A673 (cell line): ENCODE measurements around the gene TCEAL4. TPM values are rescaled to one million over a fixed set of nuclear protein-coding genes. Genes with fewer than 3 reads are reported as not detected.
A peak's percentile ranks its signal among the peaks of the same experiment; 100 is the strongest.

Source experiments
- BruUV-seq: library from RNA; stranded (reverse); fragments of 400-500 nt; replicated peaks from 2 replicates; lab custom pipeline; 2021; lab: Mats Ljungman, UMichigan
- CTCF ChIA-PET: fragments of 300-600 bp; sonication (Branson Sonifier 250); formaldehyde crosslinking; loops from one replicate; lab custom pipeline; 2022; ENCODE audit warnings: antibody characterized with exemption; lab: Charles Lee
- POLR2A ChIA-PET: fragments of 300-600 bp; sonication (Branson Sonifier 250); formaldehyde crosslinking; loops from one replicate; lab custom pipeline; 2022; ENCODE audit warnings: antibody characterized with exemption; ENCODE audit not compliant: low non-redundant PET; lab: Charles Lee
- DNase-seq: peaks from one replicate; pipeline ENCODE4 v3.0.0-alpha.2; 2015; ENCODE audit warnings: low spot score
- H3K27ac ChIP-seq: fragments of 200-600 bp; sonication (generic); 2 replicates; pipeline ENCODE4 v1.5.1; 2016; ENCODE audit warnings: mixed run types, low read depth, mild to moderate bottlenecking, mixed read lengths, antibody characterized with exemption, low read length; ENCODE audit not compliant: poor library complexity, severe bottlenecking
- H3K27me3 ChIP-seq: fragments of 200-600 bp; sonication (generic); replicated peaks from 2 replicates; pipeline ENCODE4 v1.6.1; 2017; ENCODE audit warnings: mixed run types, low read depth, mild to moderate bottlenecking, mixed read lengths, antibody characterized with exemption, low read length; ENCODE audit not compliant: insufficient read depth, poor library complexity
- H3K36me3 ChIP-seq: fragments of 200-600 bp; sonication (generic); 2 replicates; pipeline ENCODE4 v1.6.1; 2016; ENCODE audit warnings: mixed run types, mild to moderate bottlenecking, mixed read lengths, antibody characterized with exemption, low read length; ENCODE audit not compliant: insufficient read depth, poor library complexity, severe bottlenecking
- H3K4me1 ChIP-seq: fragments of 200-600 bp; sonication (generic); 2 replicates; pipeline ENCODE4 v1.6.1; 2017; ENCODE audit warnings: mixed run types, mild to moderate bottlenecking, mixed read lengths, antibody characterized with exemption, low read length; ENCODE audit not compliant: insufficient read depth, poor library complexity, severe bottlenecking
- H3K4me3 ChIP-seq: fragments of 200-600 bp; sonication (generic); 2 replicates; pipeline ENCODE4 v1.5.1; 2016; ENCODE audit warnings: low read depth, mixed run types, mild to moderate bottlenecking, mixed read lengths, low read length; ENCODE audit not compliant: poor library complexity, severe bottlenecking
- H3K9me3 ChIP-seq: fragments of 200-600 bp; sonication (generic); 2 replicates; pipeline ENCODE4 v1.6.1; 2016; ENCODE audit warnings: mixed run types, low read depth, mild to moderate bottlenecking, mixed read lengths, antibody characterized with exemption, low read length; ENCODE audit not compliant: poor library complexity, severe bottlenecking
- CTCF ChIP-seq: fragments of 300-800, 200-600 bp; sonication (generic); conservative IDR thresholded peaks from 2 replicates; pipeline ENCODE4 v1.5.1; 2017; ENCODE audit warnings: low read depth, mild to moderate bottlenecking, antibody characterized with exemption, low read length, moderate library complexity, mixed read lengths
- EZH2 ChIP-seq: fragments of 200-600 bp; sonication (generic); IDR thresholded peaks from 2 replicates; pipeline ENCODE4 v1.6.1; 2017; ENCODE audit warnings: borderline replicate concordance, low read depth, mild to moderate bottlenecking, mixed read lengths, antibody characterized with exemption, low read length; ENCODE audit not compliant: poor library complexity, severe bottlenecking
- intact Hi-C: fragments of 100-400 bp; cut with micrococcal nuclease; formaldehyde crosslinking; loops from one replicate; pipeline ENCODE4 v1.10.0; 2022; ENCODE audit not compliant: unreplicated experiment
- total RNA-seq: library from RNA; stranded (reverse); gene quantifications from 2 replicates; pipeline ENCODE4 v1.2.3, GENCODE V29; 2021

Gene TCEAL4
- total RNA-seq, 1 experiment from 2014 or later, result 37.3 TPM

DNA sequence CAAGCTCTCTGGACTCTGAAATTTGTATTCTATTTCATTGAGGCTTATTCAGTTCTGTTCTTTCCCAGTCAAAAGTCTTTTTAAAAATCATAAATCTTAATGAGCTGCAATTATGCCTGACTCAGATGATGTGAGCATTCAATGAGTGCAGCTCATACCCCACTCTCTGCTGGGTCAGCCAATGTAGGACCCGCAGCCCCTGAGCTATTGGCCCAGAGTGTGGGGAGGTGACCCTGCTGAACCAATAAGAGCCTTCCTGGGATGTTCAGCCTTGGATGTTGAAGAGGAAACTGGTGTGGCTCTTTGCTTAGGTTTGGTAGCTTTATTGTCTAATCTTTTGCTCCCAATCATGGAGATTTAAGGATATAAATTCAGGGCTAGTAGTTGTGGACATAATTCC lies 12.1 kb upstream of the TCEAL4 start:
- H3K4me3 ChIP-seq, result no peak overlapping the region
- CTCF ChIA-PET, result no interaction called here
- H3K36me3 ChIP-seq, result no peaks in the 10 kb centered on the region
- DNase-seq, result no peak
- POLR2A ChIA-PET, result no interaction called here
- peaks cover 9% of the 10 kb centered on the region for H3K27me3 ChIP-seq
- TF ChIP-seq EZH2 (no peak), CTCF (no peak)
- H3K4me1 ChIP-seq, result no peaks in the 10 kb centered on the region
- no peak overlapping the region for H3K27ac ChIP-seq
- no TSS peak for BruUV-seq
- intact Hi-C loops, result no loop called here
- H3K9me3 ChIP-seq, result no peaks in the 10 kb centered on the region

- POLR2A ChIA-PET, result no interaction called here
- no peaks in the 10 kb centered on the region for H3K9me3 ChIP-seq
- H3K36me3 ChIP-seq, result no peaks in the 10 kb centered on the region
- CTCF ChIA-PET, result no interaction called here
- H3K27ac ChIP-seq, result no peak overlapping the region
- TF ChIP-seq EZH2 (no peak), CTCF (no peak)
- peaks cover 15% of the 10 kb centered on the region for H3K27me3 ChIP-seq
- intact Hi-C loops, result no loop called here
- no peak overlapping the region for H3K4me3 ChIP-seq
- DNase-seq, result peak; percentile 26
- no TSS peak for BruUV-seq
- H3K4me1 ChIP-seq, result no peaks in the 10 kb centered on the region
Measured at GRCh38 chrX:103584596-103584995, 719 bp upstream of the TCEAL4 start.

GRCh38 chrX:103586314-103586646 lies 965 bp downstream of the TCEAL4 start:
- BruUV-seq, result no TSS peak
- Histone ChIP-seq H3K4me1 (no peaks in the 10 kb centered on the region), H3K4me3 (peak overlapping the region; percentile 62), H3K36me3 (no peaks in the 10 kb centered on the region), H3K9me3 (no peaks in the 10 kb centered on the region), H3K27ac (peak overlapping the region; percentile 47), H3K27me3 (peaks cover 4% of the 10 kb centered on the region)
- POLR2A ChIA-PET, result no interaction called here
- intact Hi-C loops, result no loop called here
- TF ChIP-seq EZH2, result no peak
- no peak for TF ChIP-seq CTCF
- no peak for DNase-seq
- CTCF ChIA-PET, result no interaction called here
